ENCODE results near the gene ATP8A2.

Gene ATP8A2

GRCh38 chr13:25865391-25865790 lies 493.6 kb downstream of the ATP8A2 start:
- TF ChIP-seq CTCF (IDR thresholded peaks at IDR 0.05; ENCODE audit: insufficient read depth, low read depth, low read length, missing control alignments) = no peak
- DNase-seq (ENCODE audit: low read depth) = no peak
- H3K4me3 ChIP-seq (ENCODE audit: low read length) = no peak overlapping the region

GRCh38 chr13:25867038-25867437 lies 495.3 kb downstream of the ATP8A2 start:
- DNase-seq (ENCODE audit: low read depth) = no peak
- TF ChIP-seq CTCF (IDR thresholded peaks at IDR 0.05; ENCODE audit: insufficient read depth, low read depth, low read length, missing control alignments) = no peak
- no peak overlapping the region for H3K4me3 ChIP-seq (ENCODE audit: low read length)

- DNase-seq (ENCODE audit: low read depth) = no peak
- TF ChIP-seq CTCF (IDR thresholded peaks at IDR 0.05; ENCODE audit: insufficient read depth, low read depth, low read length, missing control alignments) = no peak
- no peak overlapping the region for H3K4me3 ChIP-seq (ENCODE audit: low read length)
Measured at GRCh38 chr13:25868490-25868889, 496.7 kb downstream of the ATP8A2 start.

GRCh38 chr13:25869941-25870340 lies 498.2 kb downstream of the ATP8A2 start:
- DNase-seq (ENCODE audit: low read depth) = no peak
- TF ChIP-seq CTCF (IDR thresholded peaks at IDR 0.05; ENCODE audit: insufficient read depth, low read depth, low read length, missing control alignments) = no peak
- no peak overlapping the region for H3K4me3 ChIP-seq (ENCODE audit: low read length)

- no peak for TF ChIP-seq CTCF (IDR thresholded peaks at IDR 0.05; ENCODE audit: insufficient read depth, low read depth, low read length, missing control alignments)
- no peak overlapping the region for H3K4me3 ChIP-seq (ENCODE audit: low read length)
- no peak for DNase-seq (ENCODE audit: low read depth)
Measured at GRCh38 chr13:25871389-25872125, 499.8 kb downstream of the ATP8A2 start.

GRCh38 chr13:25872481-25873241 lies 500.9 kb downstream of the ATP8A2 start:
- TF ChIP-seq CTCF (IDR thresholded peaks at IDR 0.05; ENCODE audit: insufficient read depth, low read depth, low read length, missing control alignments) = no peak
- no peak overlapping the region for H3K4me3 ChIP-seq (ENCODE audit: low read length)
- peak; percentile 36 for DNase-seq (ENCODE audit: low read depth)
